ENCODE measurements around the gene UBE2H.

UBE2H gene

DNA sequence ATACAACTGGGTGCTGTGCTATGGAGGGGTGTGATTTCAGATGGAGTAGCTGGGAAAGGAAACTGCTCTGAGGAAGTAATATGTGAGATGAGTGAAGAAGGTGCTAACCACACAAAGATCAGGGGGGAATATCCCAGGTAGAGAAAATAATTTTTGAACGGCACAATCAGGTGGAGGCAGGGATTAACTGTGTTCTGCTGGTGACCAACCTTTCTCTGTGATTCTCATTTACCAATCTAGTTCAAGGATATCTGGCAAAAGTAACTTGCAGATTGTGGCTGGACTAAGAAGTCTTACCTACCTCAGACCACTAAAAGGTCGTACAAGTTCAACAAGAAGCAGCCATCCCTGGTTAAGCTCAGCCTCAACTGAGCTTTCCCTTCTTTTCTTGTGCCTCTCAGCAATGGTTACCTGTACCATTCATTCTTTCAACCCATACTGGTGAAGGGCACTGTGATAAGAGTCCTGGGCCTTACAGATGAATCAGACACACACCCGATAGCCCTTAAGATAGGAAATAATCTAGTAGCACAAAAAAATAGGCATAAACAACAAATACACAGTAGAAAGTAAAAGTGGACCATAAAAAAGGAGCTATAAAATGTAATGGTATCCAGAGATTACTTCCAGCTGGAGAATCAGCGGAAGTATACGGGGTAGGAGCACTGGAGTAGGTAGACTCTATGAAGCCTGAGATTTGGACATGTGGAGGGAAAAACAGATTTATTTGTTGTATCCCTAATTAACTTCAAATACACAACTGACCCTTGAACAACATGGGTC, 96.6 kb downstream of the UBE2H start:
- no peak overlapping the region for H3K4me3 ChIP-seq (ENCODE audit: low read depth, low read length)
- TF ChIP-seq, protein P1, sequence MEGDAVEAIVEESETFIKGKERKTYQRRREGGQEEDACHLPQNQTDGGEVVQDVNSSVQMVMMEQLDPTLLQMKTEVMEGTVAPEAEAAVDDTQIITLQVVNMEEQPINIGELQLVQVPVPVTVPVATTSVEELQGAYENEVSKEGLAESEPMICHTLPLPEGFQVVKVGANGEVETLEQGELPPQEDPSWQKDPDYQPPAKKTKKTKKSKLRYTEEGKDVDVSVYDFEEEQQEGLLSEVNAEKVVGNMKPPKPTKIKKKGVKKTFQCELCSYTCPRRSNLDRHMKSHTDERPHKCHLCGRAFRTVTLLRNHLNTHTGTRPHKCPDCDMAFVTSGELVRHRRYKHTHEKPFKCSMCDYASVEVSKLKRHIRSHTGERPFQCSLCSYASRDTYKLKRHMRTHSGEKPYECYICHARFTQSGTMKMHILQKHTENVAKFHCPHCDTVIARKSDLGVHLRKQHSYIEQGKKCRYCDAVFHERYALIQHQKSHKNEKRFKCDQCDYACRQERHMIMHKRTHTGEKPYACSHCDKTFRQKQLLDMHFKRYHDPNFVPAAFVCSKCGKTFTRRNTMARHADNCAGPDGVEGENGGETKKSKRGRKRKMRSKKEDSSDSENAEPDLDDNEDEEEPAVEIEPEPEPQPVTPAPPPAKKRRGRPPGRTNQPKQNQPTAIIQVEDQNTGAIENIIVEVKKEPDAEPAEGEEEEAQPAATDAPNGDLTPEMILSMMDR (IDR thresholded peaks at IDR 0.05; ENCODE audit: low read depth, low read length, missing control alignments), result no peak
- DNase-seq (ENCODE audit: low read depth), result no peak

DNA sequence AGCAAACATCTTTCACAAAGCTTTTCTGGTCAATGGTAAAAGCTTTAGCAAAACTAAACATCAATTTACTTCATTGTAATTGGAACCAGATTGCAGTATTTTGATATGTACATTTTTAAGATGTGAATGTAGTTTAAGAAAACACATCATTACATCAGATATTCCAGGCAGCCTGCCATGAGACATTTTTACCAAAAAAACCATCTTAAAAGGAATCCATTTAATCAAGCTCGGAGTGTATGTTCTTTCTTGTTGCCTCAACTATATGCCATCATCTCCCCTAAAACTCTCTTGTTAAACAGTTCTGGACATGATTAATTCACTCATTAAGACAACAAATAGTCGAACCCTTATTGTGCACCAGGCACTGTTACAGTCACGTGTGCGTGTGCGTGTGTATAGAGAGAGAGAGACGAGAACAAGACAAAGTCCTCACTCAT, 97.5 kb downstream of the UBE2H start:
- TF ChIP-seq, protein P1 (IDR thresholded peaks at IDR 0.05; ENCODE audit: low read depth, low read length, missing control alignments), result no peak
- no peak overlapping the region for H3K4me3 ChIP-seq (ENCODE audit: low read depth, low read length)
- no peak for DNase-seq (ENCODE audit: low read depth)

DNA sequence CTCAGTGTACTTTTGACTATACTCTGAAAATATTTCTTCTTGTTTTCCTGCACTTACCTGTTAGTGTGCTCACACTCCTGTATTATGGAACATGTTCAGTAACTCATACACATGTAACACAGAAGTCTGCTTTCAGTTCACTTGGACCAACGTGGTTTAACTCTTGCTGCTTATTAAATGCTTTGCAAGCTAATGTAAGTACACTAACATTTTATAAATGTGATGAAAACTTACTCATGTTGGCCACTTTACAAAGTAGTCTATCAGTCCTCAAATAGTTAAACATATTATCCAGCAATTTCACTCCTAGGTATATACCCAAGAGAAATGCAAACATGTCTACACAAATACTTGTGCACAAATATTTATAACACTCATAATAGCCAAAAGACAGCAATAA, 98.4 kb downstream of the UBE2H start:
- no peak overlapping the region for H3K4me3 ChIP-seq (ENCODE audit: low read depth, low read length)
- TF ChIP-seq, protein P1 (IDR thresholded peaks at IDR 0.05; ENCODE audit: low read depth, low read length, missing control alignments), result no peak
- DNase-seq (ENCODE audit: low read depth), result no peak

DNA sequence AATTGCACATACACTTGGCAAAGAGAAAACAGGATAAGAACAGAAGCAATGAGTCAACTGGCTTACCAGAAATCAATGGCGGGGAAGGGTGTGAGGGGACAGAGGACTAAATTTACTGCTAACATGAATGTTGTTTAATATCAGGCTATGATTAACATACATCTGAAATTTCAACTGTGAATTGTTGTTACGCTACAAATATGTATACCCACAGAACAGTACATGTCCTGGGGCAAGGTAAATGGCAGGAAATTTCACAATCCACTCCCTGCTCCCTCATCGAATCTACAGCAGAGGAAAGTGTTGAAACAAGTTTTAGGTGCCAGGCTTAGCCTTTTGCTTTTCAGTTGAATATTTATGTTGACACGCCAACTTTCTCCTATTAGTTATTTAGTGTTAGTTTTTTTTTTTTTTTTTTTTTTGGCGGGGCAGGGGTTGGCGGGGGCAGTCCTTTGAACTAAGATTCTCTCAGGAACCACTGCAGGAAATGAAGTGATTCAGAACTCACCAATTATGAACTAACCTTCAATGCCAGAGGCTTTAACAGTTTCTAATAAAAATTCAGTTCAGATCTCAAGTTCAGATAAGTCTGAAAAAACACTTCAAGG, 99.0 kb downstream of the UBE2H start:
- TF ChIP-seq, protein P1 (IDR thresholded peaks at IDR 0.05; ENCODE audit: low read depth, low read length, missing control alignments), result no peak
- no peak for DNase-seq (ENCODE audit: low read depth)
- no peak overlapping the region for H3K4me3 ChIP-seq (ENCODE audit: low read depth, low read length)

DNA sequence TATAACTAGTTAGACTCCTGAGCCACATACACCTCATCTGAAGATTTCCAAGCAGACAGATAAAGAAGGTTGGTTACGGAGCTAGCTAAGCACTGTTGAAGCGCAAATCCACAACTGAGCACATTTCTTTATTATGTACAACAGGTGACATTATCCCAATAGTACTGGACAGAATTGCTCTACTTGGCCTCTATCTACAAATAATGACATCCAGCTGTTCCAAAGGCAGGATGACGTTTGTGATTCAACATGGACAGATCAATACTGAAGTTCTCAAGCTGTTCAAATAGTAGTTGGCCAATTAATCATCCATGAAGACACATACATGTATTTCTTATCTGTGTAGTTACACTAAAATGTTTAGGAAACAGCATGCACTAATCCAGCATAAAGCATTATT, 101.0 kb downstream of the UBE2H start:
- H3K4me3 ChIP-seq (ENCODE audit: low read depth, low read length), result no peak overlapping the region
- TF ChIP-seq, protein P1 (IDR thresholded peaks at IDR 0.05; ENCODE audit: low read depth, low read length, missing control alignments), result no peak
- no peak for DNase-seq (ENCODE audit: low read depth)

DNA sequence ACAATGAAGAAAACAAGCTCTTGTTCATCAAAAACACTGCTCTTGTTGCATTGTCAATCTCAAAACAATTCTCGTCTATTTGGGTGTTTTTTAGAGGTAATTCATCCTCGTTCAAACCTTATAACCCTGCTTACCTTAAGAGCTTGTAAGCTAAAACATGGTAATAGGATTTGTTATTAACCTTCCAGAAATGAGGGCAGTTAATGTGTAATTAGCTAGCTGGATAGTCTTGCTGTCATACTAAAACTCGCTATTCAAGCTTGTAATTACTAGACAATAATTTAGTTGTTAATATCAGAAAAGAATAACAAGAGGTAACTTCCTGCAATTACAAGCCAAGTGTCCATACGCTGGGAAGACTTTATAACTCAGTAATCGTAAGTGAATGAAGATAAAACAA, 101.6 kb downstream of the UBE2H start:
- DNase-seq (ENCODE audit: low read depth), result no peak
- no peak overlapping the region for H3K4me3 ChIP-seq (ENCODE audit: low read depth, low read length)
- TF ChIP-seq, protein P1 (IDR thresholded peaks at IDR 0.05; ENCODE audit: low read depth, low read length, missing control alignments), result no peak
